ENCODE results near the gene BRD3OS.

DNA sequence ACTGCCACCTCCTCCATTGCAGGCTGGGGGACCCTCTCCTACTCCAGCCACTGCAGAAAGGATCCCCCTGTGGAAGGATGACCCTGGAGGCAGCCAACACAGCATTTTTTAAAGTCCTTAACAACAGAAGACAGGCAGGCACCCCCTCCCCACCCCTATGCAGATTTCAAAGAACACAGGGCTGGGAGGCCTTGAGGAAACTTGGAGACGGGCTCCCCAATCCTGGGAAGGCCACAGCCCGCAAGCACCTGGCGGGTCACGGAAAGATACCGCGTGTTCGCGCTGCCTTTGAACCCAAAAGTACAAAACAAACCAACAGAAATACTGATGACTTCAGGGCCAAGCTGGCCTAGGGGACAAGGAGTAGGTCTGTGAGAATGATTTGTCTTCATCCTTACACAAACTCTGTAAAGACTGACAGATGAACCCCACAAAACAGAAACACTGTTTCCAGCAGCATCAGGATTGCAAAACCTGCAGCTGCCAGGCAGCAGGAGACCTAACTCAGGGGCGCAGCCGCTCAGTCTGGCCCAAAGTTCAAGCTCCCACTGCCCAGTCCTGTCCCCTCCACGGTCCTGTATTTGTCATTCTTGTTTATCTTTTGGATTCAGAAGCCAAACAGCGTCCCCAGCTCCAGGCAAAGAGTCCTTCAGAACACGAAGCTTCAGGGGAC lies 46.9 kb upstream of the BRD3OS start:
- TF ChIP-seq, protein P1, sequence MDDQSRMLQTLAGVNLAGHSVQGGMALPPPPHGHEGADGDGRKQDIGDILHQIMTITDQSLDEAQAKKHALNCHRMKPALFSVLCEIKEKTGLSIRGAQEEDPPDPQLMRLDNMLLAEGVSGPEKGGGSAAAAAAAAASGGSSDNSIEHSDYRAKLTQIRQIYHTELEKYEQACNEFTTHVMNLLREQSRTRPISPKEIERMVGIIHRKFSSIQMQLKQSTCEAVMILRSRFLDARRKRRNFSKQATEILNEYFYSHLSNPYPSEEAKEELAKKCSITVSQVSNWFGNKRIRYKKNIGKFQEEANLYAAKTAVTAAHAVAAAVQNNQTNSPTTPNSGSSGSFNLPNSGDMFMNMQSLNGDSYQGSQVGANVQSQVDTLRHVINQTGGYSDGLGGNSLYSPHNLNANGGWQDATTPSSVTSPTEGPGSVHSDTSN (IDR thresholded peaks at IDR 0.05), result no peak
- TF ChIP-seq, protein P2, sequence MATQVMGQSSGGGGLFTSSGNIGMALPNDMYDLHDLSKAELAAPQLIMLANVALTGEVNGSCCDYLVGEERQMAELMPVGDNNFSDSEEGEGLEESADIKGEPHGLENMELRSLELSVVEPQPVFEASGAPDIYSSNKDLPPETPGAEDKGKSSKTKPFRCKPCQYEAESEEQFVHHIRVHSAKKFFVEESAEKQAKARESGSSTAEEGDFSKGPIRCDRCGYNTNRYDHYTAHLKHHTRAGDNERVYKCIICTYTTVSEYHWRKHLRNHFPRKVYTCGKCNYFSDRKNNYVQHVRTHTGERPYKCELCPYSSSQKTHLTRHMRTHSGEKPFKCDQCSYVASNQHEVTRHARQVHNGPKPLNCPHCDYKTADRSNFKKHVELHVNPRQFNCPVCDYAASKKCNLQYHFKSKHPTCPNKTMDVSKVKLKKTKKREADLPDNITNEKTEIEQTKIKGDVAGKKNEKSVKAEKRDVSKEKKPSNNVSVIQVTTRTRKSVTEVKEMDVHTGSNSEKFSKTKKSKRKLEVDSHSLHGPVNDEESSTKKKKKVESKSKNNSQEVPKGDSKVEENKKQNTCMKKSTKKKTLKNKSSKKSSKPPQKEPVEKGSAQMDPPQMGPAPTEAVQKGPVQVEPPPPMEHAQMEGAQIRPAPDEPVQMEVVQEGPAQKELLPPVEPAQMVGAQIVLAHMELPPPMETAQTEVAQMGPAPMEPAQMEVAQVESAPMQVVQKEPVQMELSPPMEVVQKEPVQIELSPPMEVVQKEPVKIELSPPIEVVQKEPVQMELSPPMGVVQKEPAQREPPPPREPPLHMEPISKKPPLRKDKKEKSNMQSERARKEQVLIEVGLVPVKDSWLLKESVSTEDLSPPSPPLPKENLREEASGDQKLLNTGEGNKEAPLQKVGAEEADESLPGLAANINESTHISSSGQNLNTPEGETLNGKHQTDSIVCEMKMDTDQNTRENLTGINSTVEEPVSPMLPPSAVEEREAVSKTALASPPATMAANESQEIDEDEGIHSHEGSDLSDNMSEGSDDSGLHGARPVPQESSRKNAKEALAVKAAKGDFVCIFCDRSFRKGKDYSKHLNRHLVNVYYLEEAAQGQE (IDR thresholded peaks at IDR 0.05; ENCODE audit: low read depth, low read length), result no peak
- no peak for TF ChIP-seq MXI1 (IDR thresholded peaks at IDR 0.05; ENCODE audit: low read depth, low read length)
- TF ChIP-seq, protein P3, sequence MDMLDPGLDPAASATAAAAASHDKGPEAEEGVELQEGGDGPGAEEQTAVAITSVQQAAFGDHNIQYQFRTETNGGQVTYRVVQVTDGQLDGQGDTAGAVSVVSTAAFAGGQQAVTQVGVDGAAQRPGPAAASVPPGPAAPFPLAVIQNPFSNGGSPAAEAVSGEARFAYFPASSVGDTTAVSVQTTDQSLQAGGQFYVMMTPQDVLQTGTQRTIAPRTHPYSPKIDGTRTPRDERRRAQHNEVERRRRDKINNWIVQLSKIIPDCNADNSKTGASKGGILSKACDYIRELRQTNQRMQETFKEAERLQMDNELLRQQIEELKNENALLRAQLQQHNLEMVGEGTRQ (IDR thresholded peaks at IDR 0.05; ENCODE audit: borderline replicate concordance, low read depth, low read length), result no peak
- TF ChIP-seq FOSL2 (IDR thresholded peaks at IDR 0.05; ENCODE audit: borderline replicate concordance, low read depth), result no peak
- TF ChIP-seq, protein P4, sequence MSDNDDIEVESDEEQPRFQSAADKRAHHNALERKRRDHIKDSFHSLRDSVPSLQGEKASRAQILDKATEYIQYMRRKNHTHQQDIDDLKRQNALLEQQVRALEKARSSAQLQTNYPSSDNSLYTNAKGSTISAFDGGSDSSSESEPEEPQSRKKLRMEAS (IDR thresholded peaks at IDR 0.05; ENCODE audit: low read depth), result no peak
- TF ChIP-seq, protein P5, sequence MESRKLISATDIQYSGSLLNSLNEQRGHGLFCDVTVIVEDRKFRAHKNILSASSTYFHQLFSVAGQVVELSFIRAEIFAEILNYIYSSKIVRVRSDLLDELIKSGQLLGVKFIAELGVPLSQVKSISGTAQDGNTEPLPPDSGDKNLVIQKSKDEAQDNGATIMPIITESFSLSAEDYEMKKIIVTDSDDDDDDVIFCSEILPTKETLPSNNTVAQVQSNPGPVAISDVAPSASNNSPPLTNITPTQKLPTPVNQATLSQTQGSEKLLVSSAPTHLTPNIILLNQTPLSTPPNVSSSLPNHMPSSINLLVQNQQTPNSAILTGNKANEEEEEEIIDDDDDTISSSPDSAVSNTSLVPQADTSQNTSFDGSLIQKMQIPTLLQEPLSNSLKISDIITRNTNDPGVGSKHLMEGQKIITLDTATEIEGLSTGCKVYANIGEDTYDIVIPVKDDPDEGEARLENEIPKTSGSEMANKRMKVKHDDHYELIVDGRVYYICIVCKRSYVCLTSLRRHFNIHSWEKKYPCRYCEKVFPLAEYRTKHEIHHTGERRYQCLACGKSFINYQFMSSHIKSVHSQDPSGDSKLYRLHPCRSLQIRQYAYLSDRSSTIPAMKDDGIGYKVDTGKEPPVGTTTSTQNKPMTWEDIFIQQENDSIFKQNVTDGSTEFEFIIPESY (IDR thresholded peaks at IDR 0.05; ENCODE audit: borderline replicate concordance, low read depth), result no peak
- no peak for TF ChIP-seq RAD21 (IDR thresholded peaks at IDR 0.05; ENCODE audit: low read length)
- TF ChIP-seq, protein P6, sequence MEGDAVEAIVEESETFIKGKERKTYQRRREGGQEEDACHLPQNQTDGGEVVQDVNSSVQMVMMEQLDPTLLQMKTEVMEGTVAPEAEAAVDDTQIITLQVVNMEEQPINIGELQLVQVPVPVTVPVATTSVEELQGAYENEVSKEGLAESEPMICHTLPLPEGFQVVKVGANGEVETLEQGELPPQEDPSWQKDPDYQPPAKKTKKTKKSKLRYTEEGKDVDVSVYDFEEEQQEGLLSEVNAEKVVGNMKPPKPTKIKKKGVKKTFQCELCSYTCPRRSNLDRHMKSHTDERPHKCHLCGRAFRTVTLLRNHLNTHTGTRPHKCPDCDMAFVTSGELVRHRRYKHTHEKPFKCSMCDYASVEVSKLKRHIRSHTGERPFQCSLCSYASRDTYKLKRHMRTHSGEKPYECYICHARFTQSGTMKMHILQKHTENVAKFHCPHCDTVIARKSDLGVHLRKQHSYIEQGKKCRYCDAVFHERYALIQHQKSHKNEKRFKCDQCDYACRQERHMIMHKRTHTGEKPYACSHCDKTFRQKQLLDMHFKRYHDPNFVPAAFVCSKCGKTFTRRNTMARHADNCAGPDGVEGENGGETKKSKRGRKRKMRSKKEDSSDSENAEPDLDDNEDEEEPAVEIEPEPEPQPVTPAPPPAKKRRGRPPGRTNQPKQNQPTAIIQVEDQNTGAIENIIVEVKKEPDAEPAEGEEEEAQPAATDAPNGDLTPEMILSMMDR (IDR thresholded peaks at IDR 0.05), result no peak
- no peak for TF ChIP-seq CHD2 (IDR thresholded peaks at IDR 0.05; ENCODE audit: low read length, partially characterized antibody)
